ENCODE data around the gene KCP.

The KCP gene

GRCh38 chr7:128867842-128868623 is 42.5 kb downstream of the KCP start:
- no peak for TF ChIP-seq CTCF (IDR thresholded peaks at IDR 0.05)
- Histone ChIP-seq H3K9me3 (no peaks in the 10 kb centered on the region), H3K27ac (no peak overlapping the region), H3K36me3 (peaks cover 20% of the 10 kb centered on the region), H3K4me3 (ENCODE audit: low read depth in 1 of 2, low read length in 1 of 2) (no peak overlapping the region), H3K27me3 (peaks cover 55% of the 10 kb centered on the region), H3K4me1 (ENCODE audit: control insufficient read depth in 1 of 2, insufficient read depth in 1 of 2, low read depth in 1 of 2, low read length in 1 of 2) (peaks cover 28 to 33% of the 10 kb centered on the region in 2 experiments)

GRCh38 chr7:128867241-128867640 is 43.3 kb downstream of the KCP start:
- Histone ChIP-seq H3K9me3 (no peaks in the 10 kb centered on the region), H3K4me1 (ENCODE audit: control insufficient read depth in 1 of 2, insufficient read depth in 1 of 2, low read depth in 1 of 2, low read length in 1 of 2) (peaks cover 32 to 36% of the 10 kb centered on the region in 2 experiments), H3K27me3 (peaks cover 48% of the 10 kb centered on the region), H3K4me3 (ENCODE audit: low read depth in 1 of 2, low read length in 1 of 2) (no peak overlapping the region), H3K27ac (no peak overlapping the region), H3K36me3 (peaks cover 20% of the 10 kb centered on the region)
- TF ChIP-seq CTCF (IDR thresholded peaks at IDR 0.05) = no peak

GRCh38 chr7:128865996-128866877 is 44.3 kb downstream of the KCP start:
- no peak overlapping the region for H3K4me3 ChIP-seq (ENCODE audit: low read depth in 1 of 2, low read length in 1 of 2)
- no peaks in the 10 kb centered on the region for H3K9me3 ChIP-seq
- TF ChIP-seq CTCF (IDR thresholded peaks at IDR 0.05) = no peak
- peaks cover 20% of the 10 kb centered on the region for H3K36me3 ChIP-seq
- no peak overlapping the region for H3K27ac ChIP-seq
- H3K27me3 ChIP-seq = peaks cover 38% of the 10 kb centered on the region
- peaks cover 35 to 39% of the 10 kb centered on the region in 2 experiments for H3K4me1 ChIP-seq (ENCODE audit: control insufficient read depth in 1 of 2, insufficient read depth in 1 of 2, low read depth in 1 of 2, low read length in 1 of 2)

- no peaks in the 10 kb centered on the region for H3K9me3 ChIP-seq
- H3K27ac ChIP-seq = no peak overlapping the region
- peaks cover 35 to 39% of the 10 kb centered on the region in 2 experiments for H3K4me1 ChIP-seq (ENCODE audit: control insufficient read depth in 1 of 2, insufficient read depth in 1 of 2, low read depth in 1 of 2, low read length in 1 of 2)
- no peak for TF ChIP-seq CTCF (IDR thresholded peaks at IDR 0.05)
- H3K4me3 ChIP-seq (ENCODE audit: low read depth in 1 of 2, low read length in 1 of 2) = no peak overlapping the region
- H3K27me3 ChIP-seq = peaks cover 28% of the 10 kb centered on the region
- H3K36me3 ChIP-seq = peaks cover 20% of the 10 kb centered on the region
Measured at GRCh38 chr7:128865303-128865702, 45.2 kb downstream of the KCP start.

- TF ChIP-seq CTCF (IDR thresholded peaks at IDR 0.05) = no peak
- peak overlapping the region; percentile 81 to 93 for H3K4me3 ChIP-seq (ENCODE audit: low read depth in 1 of 2, low read length in 1 of 2)
Measured at GRCh38 chr7:128863433-128863989, 47.0 kb downstream of the KCP start.

More at GRCh38 chr7:128863433-128863989, 47.0 kb downstream of the KCP start:
- peaks cover 20% of the 10 kb centered on the region for H3K36me3 ChIP-seq
- peaks cover 19 to 22% of the 10 kb centered on the region in 2 experiments for H3K4me1 ChIP-seq (ENCODE audit: control insufficient read depth in 1 of 2, insufficient read depth in 1 of 2, low read depth in 1 of 2, low read length in 1 of 2)
- peak overlapping the region; percentile 87 for H3K27ac ChIP-seq
- H3K27me3 ChIP-seq = peaks cover 10% of the 10 kb centered on the region
- H3K9me3 ChIP-seq = no peaks in the 10 kb centered on the region

Data from neutrophil (primary cell).